Activated B cell treated with CpG ODN at 0.5 μM for 24 hours (primary cell): Measurements from ENCODE around the gene KEAP1. TPM values are rescaled to one million over a fixed set of nuclear protein-coding genes. Genes with fewer than 3 reads are reported as not detected.

Source experiments
- ATAC-seq: fragments of 200-7000 bp; cut with Tn5 transposase; one replicate; pipeline ENCODE4 v1.10.0; 2021; ENCODE audit warnings: low read depth, mild to moderate bottlenecking, moderate library complexity
- CTCF ChIA-PET: fragments of 350-600 bp; sonication (Branson Sonifier 250); formaldehyde crosslinking; loops from one replicate; lab custom pipeline; 2021; ENCODE audit warnings: antibody characterized with exemption; lab: Charles Lee
- POLR2A ChIA-PET: fragments of 350-600 bp; sonication (Branson Sonifier 250); formaldehyde crosslinking; loops from one replicate; lab custom pipeline; 2021; ENCODE audit warnings: antibody characterized with exemption; lab: Charles Lee
- DNase-seq: peaks from one replicate; pipeline ENCODE4 v3.0.0; 2022
- H3K27ac Mint-ChIP-seq: one replicate; pipeline ENCODE4 v1.8.0; 2020; ENCODE audit warnings: mixed read lengths
- H3K27me3 Mint-ChIP-seq: one replicate; pipeline ENCODE4 v1.8.0; 2021; ENCODE audit warnings: mixed read lengths
- H3K36me3 Mint-ChIP-seq: one replicate; pipeline ENCODE4 v1.8.0; 2021; ENCODE audit warnings: low read depth, mixed read lengths
- H3K4me1 Mint-ChIP-seq: one replicate; pipeline ENCODE4 v1.8.0; 2021; ENCODE audit warnings: mixed read lengths
- H3K4me3 Mint-ChIP-seq: one replicate; pipeline ENCODE4 v1.8.0; 2020; ENCODE audit warnings: mild to moderate bottlenecking, mixed read lengths
- H3K9me3 Mint-ChIP-seq: one replicate; pipeline ENCODE4 v1.8.0; 2020; ENCODE audit warnings: mixed read lengths
- intact Hi-C: fragments of 100-400 bp; cut with micrococcal nuclease; formaldehyde crosslinking; loops from one replicate; pipeline ENCODE4 v1.15.1; 2024
- total RNA-seq: library from RNA; stranded (reverse); gene quantifications from 2 replicates; pipeline ENCODE4 v1.2.3, GENCODE V29; 2022
- TF ChIP-seq, protein P1 (sequence below): fragments of 200-600 bp; IDR thresholded peaks from one replicate; pipeline ENCODE4 v1.8.0; 2022; ENCODE audit warnings: antibody characterized with exemption, mild to moderate bottlenecking

The KEAP1 gene
- total RNA-seq, 1 donor from 2014 or later = 38.9 TPM

DNA sequence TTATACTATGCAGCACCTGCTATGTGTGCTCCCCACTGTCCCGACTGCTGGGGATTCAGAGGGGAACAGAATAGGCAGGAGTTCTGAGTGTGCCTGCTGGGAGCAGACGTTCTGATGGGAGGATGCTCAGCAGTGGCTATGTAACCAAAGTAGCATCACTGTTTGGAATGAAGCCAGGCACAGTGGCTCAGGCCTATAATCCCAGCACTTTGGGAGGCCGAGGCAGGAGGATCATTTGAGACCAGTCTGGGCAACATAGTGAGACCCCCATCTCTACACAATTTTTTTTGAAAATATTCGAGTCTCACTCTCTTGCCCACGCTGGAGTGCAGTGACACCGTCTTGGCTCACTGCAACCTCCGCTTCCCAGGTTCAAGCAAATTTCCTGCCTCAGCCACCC is 46.6 kb upstream of the KEAP1 start:
- no peaks in the 10 kb centered on the region for H3K27me3 Mint-ChIP-seq
- H3K36me3 Mint-ChIP-seq = peaks cover 61% of the 10 kb centered on the region
- peaks cover 33% of the 10 kb centered on the region for H3K4me1 Mint-ChIP-seq
- H3K9me3 Mint-ChIP-seq = no peaks in the 10 kb centered on the region
- ATAC-seq (no peak), DNase-seq (no peak)
- TF ChIP-seq, protein P1, sequence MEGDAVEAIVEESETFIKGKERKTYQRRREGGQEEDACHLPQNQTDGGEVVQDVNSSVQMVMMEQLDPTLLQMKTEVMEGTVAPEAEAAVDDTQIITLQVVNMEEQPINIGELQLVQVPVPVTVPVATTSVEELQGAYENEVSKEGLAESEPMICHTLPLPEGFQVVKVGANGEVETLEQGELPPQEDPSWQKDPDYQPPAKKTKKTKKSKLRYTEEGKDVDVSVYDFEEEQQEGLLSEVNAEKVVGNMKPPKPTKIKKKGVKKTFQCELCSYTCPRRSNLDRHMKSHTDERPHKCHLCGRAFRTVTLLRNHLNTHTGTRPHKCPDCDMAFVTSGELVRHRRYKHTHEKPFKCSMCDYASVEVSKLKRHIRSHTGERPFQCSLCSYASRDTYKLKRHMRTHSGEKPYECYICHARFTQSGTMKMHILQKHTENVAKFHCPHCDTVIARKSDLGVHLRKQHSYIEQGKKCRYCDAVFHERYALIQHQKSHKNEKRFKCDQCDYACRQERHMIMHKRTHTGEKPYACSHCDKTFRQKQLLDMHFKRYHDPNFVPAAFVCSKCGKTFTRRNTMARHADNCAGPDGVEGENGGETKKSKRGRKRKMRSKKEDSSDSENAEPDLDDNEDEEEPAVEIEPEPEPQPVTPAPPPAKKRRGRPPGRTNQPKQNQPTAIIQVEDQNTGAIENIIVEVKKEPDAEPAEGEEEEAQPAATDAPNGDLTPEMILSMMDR = no peak
- H3K27ac Mint-ChIP-seq = no peak overlapping the region
- CTCF ChIA-PET = no interaction called here
- no peak overlapping the region for H3K4me3 Mint-ChIP-seq
- intact Hi-C loops = no loop called here
- POLR2A ChIA-PET = no interaction called here

DNA sequence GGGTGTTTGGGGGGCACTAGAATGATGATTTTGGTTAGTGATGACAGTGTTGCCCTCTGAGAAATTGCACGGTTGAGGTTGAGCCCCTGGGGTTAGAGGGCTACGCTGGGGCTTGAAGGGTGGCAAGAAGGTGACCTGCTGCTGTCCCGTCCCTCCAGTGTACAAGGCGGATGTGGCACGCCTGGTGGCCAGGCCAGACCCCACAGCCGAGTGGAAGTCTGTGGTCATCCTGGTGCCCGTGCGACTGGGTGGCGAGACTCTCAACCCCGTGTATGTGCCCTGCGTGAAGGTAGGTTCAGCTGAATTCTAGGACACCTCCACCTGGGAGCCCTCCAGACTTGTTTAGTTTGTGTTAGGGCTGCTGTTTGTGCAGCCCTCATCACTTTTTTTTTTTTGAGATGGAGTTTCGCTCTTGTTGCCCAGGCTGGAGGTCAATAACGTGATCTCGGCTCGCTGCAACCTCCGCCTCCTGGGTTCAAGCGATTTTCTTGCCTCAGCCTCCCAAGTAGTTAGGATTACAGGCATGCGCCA is 45.7 kb upstream of the KEAP1 start:
- CTCF ChIA-PET = no interaction called here
- ATAC-seq = no peak
- TF ChIP-seq, protein P1 = no peak
- H3K27me3 Mint-ChIP-seq = no peaks in the 10 kb centered on the region
- H3K4me1 Mint-ChIP-seq = peaks cover 29% of the 10 kb centered on the region
- peaks cover 57% of the 10 kb centered on the region for H3K36me3 Mint-ChIP-seq
- H3K4me3 Mint-ChIP-seq = no peak overlapping the region
- intact Hi-C loops = no loop called here
- POLR2A ChIA-PET = no interaction called here
- no peak overlapping the region for H3K27ac Mint-ChIP-seq
- H3K9me3 Mint-ChIP-seq = no peaks in the 10 kb centered on the region
- DNase-seq = no peak

DNA sequence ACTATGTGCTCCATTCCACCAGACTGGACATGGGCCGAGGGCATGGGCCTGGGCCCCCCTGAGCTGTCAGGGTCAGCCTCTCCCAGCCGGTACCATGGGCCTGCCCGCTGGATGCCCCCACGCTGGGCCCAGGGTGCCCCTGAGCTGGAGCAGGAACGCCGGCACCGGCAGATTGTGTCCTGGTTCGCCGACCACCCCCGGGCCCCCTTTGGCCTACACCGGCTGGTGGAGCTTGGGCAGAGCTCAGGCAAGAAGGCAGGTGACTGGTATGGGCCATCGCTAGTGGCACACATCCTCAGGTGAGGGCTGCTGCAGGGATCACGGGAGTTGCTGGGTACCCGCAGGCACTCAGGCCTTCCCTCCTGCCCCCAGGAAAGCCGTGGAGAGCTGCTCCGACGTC is 43.7 kb upstream of the KEAP1 start:
- no peak overlapping the region for H3K27ac Mint-ChIP-seq
- ChIA-PET POLR2A (interaction anchor here (0.7 kb wide), 1 partner anchor 57 kb away, joined by 7 read pairs; no protein-coding TSS in a partner anchor), CTCF (interaction anchor here (0.8 kb wide), 1 partner anchor 15 kb away, joined by 3 read pairs; no protein-coding TSS in a partner anchor)
- H3K27me3 Mint-ChIP-seq = no peaks in the 10 kb centered on the region
- TF ChIP-seq, protein P1 = no peak
- H3K36me3 Mint-ChIP-seq = peaks cover 38% of the 10 kb centered on the region
- intact Hi-C loops = no loop called here
- H3K4me1 Mint-ChIP-seq = peaks cover 15% of the 10 kb centered on the region
- H3K9me3 Mint-ChIP-seq = no peaks in the 10 kb centered on the region
- DNase-seq (no peak), ATAC-seq (no peak)
- no peak overlapping the region for H3K4me3 Mint-ChIP-seq

DNA sequence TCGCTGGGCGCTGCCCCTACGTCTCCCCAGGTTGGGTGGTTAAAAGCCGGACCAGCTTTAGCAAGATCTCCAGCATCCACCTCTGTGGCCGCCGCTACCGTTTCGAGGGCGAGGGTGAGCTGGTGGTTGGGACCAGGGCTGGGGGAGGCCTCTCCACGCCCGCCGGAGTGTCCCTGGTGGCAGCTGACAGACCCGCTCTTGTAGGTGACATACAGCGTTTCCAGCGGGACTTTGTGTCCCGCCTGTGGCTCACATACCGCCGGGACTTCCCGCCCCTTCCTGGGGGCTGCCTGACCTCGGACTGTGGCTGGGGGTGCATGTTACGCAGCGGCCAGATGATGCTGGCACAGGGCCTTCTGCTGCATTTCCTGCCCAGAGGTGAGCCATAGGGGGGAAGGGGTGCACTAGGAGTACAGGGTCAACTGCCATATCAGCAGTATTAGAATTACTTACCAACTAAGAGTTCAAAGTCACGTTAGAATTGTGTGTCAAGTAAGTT is 41.6 kb upstream of the KEAP1 start:
- H3K4me3 Mint-ChIP-seq = peak overlapping the region; percentile 86
- ChIA-PET POLR2A (interaction anchor here (3.0 kb wide), 1 partner anchor 9 kb away, joined by 16 read pairs; no protein-coding TSS in a partner anchor), CTCF (no interaction called here)
- intact Hi-C loops = no loop called here
- H3K4me1 Mint-ChIP-seq = peaks cover 15% of the 10 kb centered on the region
- DNase-seq (no peak), ATAC-seq (no peak)
- peaks cover 3% of the 10 kb centered on the region for H3K27me3 Mint-ChIP-seq
- peaks cover 22% of the 10 kb centered on the region for H3K36me3 Mint-ChIP-seq
- no peaks in the 10 kb centered on the region for H3K9me3 Mint-ChIP-seq
- peak overlapping the region; percentile 72 for H3K27ac Mint-ChIP-seq
- TF ChIP-seq, protein P1 = no peak

DNA sequence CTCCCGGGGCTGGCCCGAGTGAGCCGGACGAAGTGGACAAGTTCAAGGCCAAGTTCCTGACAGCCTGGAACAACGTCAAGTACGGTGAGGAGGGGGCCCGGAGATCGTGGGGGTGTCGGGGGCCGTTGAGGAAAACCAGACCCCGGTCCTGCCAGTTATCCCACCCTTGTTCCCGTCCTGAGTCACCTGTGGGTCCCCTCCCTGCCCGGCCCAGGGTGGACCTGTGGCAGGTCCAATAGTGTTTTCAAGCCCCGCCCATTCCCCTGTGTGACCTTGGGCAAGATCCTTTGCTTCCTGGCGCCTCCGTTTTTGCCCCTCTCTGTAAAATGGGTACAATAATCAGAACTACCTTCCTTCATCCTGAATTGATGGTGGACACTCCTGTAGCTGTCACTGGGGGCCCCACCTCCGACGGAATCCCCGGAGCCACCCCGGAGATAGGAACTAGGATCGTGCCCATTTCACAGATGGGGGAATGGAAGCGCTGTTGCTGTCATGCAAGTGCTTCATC is 41.1 kb upstream of the KEAP1 start:
- Mint-ChIP-seq H3K4me3 (peak overlapping the region; percentile 86), H3K36me3 (peaks cover 19% of the 10 kb centered on the region), H3K9me3 (no peaks in the 10 kb centered on the region), H3K4me1 (peaks cover 15% of the 10 kb centered on the region), H3K27me3 (peaks cover 3% of the 10 kb centered on the region), H3K27ac (peak overlapping the region; percentile 72)
- peak; percentile 29 for DNase-seq
- TF ChIP-seq, protein P1 = no peak
- ChIA-PET CTCF (no interaction called here), POLR2A (interaction anchor here (3.0 kb wide), 1 partner anchor 9 kb away, joined by 16 read pairs; no protein-coding TSS in a partner anchor)
- ATAC-seq = peak; percentile 3
- intact Hi-C loops = no loop called here
